PC-3 (cell line): ENCODE results near the gene UBE4B. TPM values are rescaled to one million over a fixed set of nuclear protein-coding genes. Genes with fewer than 3 reads are reported as not detected.

Experiments used
- ATAC-seq: fragments of 200-7000 bp; cut with Tn5 transposase; 2 replicates; pipeline ENCODE4 v1.9.1; 2020; ENCODE audit warnings: mild to moderate bottlenecking, moderate library complexity
- BruUV-seq: library from RNA; stranded (reverse); fragments of 400-500 nt; replicated peaks from 2 replicates; lab custom pipeline; 2021; lab: Mats Ljungman, UMichigan
- CTCF ChIA-PET: fragments of 300-600 bp; sonication (Branson Sonifier 250); formaldehyde crosslinking; loops from one replicate; lab custom pipeline; 2022; ENCODE audit warnings: antibody characterized with exemption; lab: Charles Lee
- POLR2A ChIA-PET: fragments of 300-600 bp; sonication (Branson Sonifier 250); formaldehyde crosslinking; loops from one replicate; lab custom pipeline; 2022; ENCODE audit warnings: antibody characterized with exemption; ENCODE audit not compliant: unreplicated experiment; lab: Charles Lee
- DNase-seq: peaks from one replicate; pipeline ENCODE4 v3.0.0-alpha.2; 2015
- H2AFZ ChIP-seq: fragments of 300-600 bp; sonication (generic); 2 replicates; pipeline ENCODE4 v1.6.0; 2016; ENCODE audit warnings: antibody characterized with exemption, low read length
- H3F3A ChIP-seq: fragments of 300-600 bp; sonication (generic); one replicate; pipeline ENCODE4 v1.6.0; 2017; ENCODE audit warnings: antibody characterized with exemption, low read length, control low read depth, mild to moderate bottlenecking; ENCODE audit not compliant: unreplicated experiment
- H3K27ac ChIP-seq: fragments of 300-600 bp; sonication (generic); 2 replicates; pipeline ENCODE4 v1.5.1; 2016; ENCODE audit warnings: mild to moderate bottlenecking, low read length
- H3K27me3 ChIP-seq: fragments of 300-600 bp; sonication (generic); 2 replicates; pipeline ENCODE4 v1.6.1; 2016; ENCODE audit warnings: low read length, mixed read lengths
- H3K36me3 ChIP-seq: fragments of 300-600 bp; sonication (generic); 2 replicates; pipeline ENCODE4 v1.6.1; 2016; ENCODE audit warnings: low read depth, mixed run types, low read length, mixed read lengths
- H3K4me1 ChIP-seq: fragments of 300-600 bp; sonication (generic); 2 replicates; pipeline ENCODE4 v1.5.1; 2016; ENCODE audit warnings: low read length; ENCODE audit not compliant: insufficient read depth
- H3K4me2 ChIP-seq: fragments of 300-600 bp; sonication (generic); 2 replicates; pipeline ENCODE4 v1.6.0; 2016; ENCODE audit warnings: low read length
- H3K4me3 ChIP-seq: fragments of 300-600 bp; sonication (generic); 2 replicates; pipeline ENCODE4 v1.5.1; 2016; ENCODE audit warnings: mild to moderate bottlenecking, low read length, mixed read lengths
- H3K79me2 ChIP-seq: fragments of 300-600 bp; sonication (generic); 2 replicates; pipeline ENCODE4 v1.6.1; 2017; ENCODE audit warnings: low read length, mixed read lengths
- H3K9ac ChIP-seq: fragments of 300-600 bp; sonication (generic); 2 replicates; pipeline ENCODE4 v1.6.0; 2016; ENCODE audit warnings: mild to moderate bottlenecking, low read length
- H3K9me2 ChIP-seq: fragments of 300-600 bp; sonication (generic); replicated peaks from 2 replicates; pipeline ENCODE4 v1.6.1; 2016; ENCODE audit warnings: mixed run types, low read length, mixed read lengths
- H3K9me3 ChIP-seq: fragments of 300-600 bp; sonication (generic); 2 replicates; pipeline ENCODE4 v1.6.1; 2016; ENCODE audit warnings: low read length, mixed read lengths
- H4K20me1 ChIP-seq: fragments of 300-600 bp; sonication (generic); 2 replicates; pipeline ENCODE4 v1.6.1; 2016; ENCODE audit warnings: low read length, mixed read lengths
- EZH2 ChIP-seq: fragments of 300-600 bp; sonication (generic); IDR thresholded peaks from one replicate; pipeline ENCODE4 v1.6.1; 2017; ENCODE audit warnings: antibody characterized with exemption, mild to moderate bottlenecking, low read length; ENCODE audit not compliant: unreplicated experiment
- EZH2phosphoT487 ChIP-seq: fragments of 300-600 bp; sonication (generic); IDR thresholded peaks from 2 replicates; pipeline ENCODE4 v1.6.1; 2018; ENCODE audit warnings: mild to moderate bottlenecking, antibody characterized with exemption, low read length, borderline replicate concordance
- intact Hi-C: fragments of 100-400 bp; cut with micrococcal nuclease; formaldehyde crosslinking; loops from 2 replicates; pipeline ENCODE4 v1.9.0; 2023
- total RNA-seq: library from RNA; depleted of rRNA; stranded (reverse); fragments of >200 nt; gene quantifications from 2 replicates; pipeline ENCODE4 v1.2.3, GENCODE V29; 2014
- TF ChIP-seq, protein P1 (sequence below): fragments of 300-600 bp; sonication (generic); conservative IDR thresholded peaks from 2 replicates; pipeline ENCODE4 v1.5.1; 2017; ENCODE audit warnings: antibody characterized with exemption, low read depth, mild to moderate bottlenecking, low read length

UBE4B gene
- total RNA-seq, 1 experiment from 2014 or later: 37.9 TPM

DNA sequence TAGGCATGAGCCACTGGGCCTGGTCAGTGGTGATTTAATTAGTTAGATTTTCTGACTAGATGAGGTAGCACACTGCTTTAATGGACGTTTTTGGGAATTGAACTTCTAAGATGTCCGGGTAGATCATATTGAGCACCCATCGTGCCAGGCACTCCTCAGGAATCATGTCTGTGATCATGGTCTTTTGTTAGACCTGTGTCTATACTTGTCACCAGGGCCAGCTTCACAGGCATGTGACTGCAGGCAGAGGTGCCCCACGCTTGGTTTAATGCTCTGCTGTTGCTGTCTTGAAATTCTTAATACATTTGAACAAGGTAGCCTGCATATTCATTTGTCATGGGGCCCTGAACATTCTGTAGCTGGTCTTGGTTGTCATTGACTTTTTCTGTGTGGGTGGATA is 19.6 kb downstream of the UBE4B start:
- Histone ChIP-seq H3K36me3 (0 out of 2 replicates have a peak, but pooled peaks cover 3% of the 10 kb centered on the region), H2AFZ (no peak overlapping the region), H3K4me3 (no peak overlapping the region), H3K9me2 (no peaks in the 10 kb centered on the region), H3K79me2 (peaks cover 86% of the 10 kb centered on the region), H3K4me1 (peaks cover 12% of the 10 kb centered on the region), H3K4me2 (no peak overlapping the region), H3K9me3 (no peaks in the 10 kb centered on the region), H4K20me1 (0 out of 2 replicates have a peak, but pooled peaks cover 3% of the 10 kb centered on the region), H3F3A (no peaks in the 10 kb centered on the region), H3K27me3 (no peaks in the 10 kb centered on the region), H3K27ac (no peak overlapping the region), H3K9ac (no peak overlapping the region)
- no peak for DNase-seq
- ATAC-seq: no peak
- POLR2A ChIA-PET: no interaction called here
- TF ChIP-seq EZH2: no peak
- TF ChIP-seq, protein P1, sequence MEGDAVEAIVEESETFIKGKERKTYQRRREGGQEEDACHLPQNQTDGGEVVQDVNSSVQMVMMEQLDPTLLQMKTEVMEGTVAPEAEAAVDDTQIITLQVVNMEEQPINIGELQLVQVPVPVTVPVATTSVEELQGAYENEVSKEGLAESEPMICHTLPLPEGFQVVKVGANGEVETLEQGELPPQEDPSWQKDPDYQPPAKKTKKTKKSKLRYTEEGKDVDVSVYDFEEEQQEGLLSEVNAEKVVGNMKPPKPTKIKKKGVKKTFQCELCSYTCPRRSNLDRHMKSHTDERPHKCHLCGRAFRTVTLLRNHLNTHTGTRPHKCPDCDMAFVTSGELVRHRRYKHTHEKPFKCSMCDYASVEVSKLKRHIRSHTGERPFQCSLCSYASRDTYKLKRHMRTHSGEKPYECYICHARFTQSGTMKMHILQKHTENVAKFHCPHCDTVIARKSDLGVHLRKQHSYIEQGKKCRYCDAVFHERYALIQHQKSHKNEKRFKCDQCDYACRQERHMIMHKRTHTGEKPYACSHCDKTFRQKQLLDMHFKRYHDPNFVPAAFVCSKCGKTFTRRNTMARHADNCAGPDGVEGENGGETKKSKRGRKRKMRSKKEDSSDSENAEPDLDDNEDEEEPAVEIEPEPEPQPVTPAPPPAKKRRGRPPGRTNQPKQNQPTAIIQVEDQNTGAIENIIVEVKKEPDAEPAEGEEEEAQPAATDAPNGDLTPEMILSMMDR: no peak
- no peak for TF ChIP-seq EZH2phosphoT487
- CTCF ChIA-PET: no interaction called here
- no TSS peak for BruUV-seq
- intact Hi-C loops: no loop called here

DNA sequence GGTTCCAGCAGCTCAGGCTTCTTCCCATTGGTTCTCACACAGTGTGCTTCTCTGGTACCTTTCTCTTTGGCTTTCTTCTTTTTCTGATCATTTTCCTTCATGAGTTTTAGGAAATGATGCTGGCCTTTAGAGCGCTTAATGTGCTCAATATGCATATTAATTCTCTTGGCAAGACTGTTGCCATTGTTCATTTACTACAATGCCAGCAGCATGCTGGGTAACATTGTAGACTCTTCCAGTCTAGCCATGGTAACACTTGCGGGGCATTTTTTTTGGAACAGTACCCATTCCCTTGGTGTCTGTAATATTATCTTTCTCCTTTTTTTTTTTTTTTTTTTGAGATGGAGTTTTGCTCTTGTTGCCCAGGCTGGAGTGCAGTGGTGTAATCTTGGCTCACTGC is 21.7 kb downstream of the UBE4B start:
- Histone ChIP-seq H3K4me1 (peaks cover 12% of the 10 kb centered on the region), H3K36me3 (0 out of 2 replicates have a peak, but pooled peaks cover 3% of the 10 kb centered on the region), H3K9me3 (no peaks in the 10 kb centered on the region), H3K9ac (no peak overlapping the region), H3K9me2 (no peaks in the 10 kb centered on the region), H3K4me2 (no peak overlapping the region), H4K20me1 (0 out of 2 replicates have a peak, but pooled peaks cover 3% of the 10 kb centered on the region), H3K4me3 (no peak overlapping the region), H3K79me2 (peaks cover 85% of the 10 kb centered on the region), H3K27ac (no peak overlapping the region), H3F3A (no peaks in the 10 kb centered on the region), H2AFZ (no peak overlapping the region), H3K27me3 (no peaks in the 10 kb centered on the region)
- intact Hi-C loops: no loop called here
- POLR2A ChIA-PET: no interaction called here
- BruUV-seq: no TSS peak
- ATAC-seq (no peak), DNase-seq (no peak)
- CTCF ChIA-PET: no interaction called here
- TF ChIP-seq, protein P1: no peak
- no peak for TF ChIP-seq EZH2
- no peak for TF ChIP-seq EZH2phosphoT487

- intact Hi-C loops: no loop called here
- no peaks in the 10 kb centered on the region for H4K20me1 ChIP-seq
Observed at GRCh38 chr1:10056599-10056987, 23.8 kb downstream of the UBE4B start.

More at GRCh38 chr1:10056599-10056987, 23.8 kb downstream of the UBE4B start:
- Histone ChIP-seq H3K79me2 (peaks cover 81% of the 10 kb centered on the region), H3K4me1 (peaks cover 12% of the 10 kb centered on the region), H3K27me3 (no peaks in the 10 kb centered on the region), H3K4me3 (no peak overlapping the region), H3K9ac (no peak overlapping the region), H3K9me3 (no peaks in the 10 kb centered on the region), H3K27ac (no peak overlapping the region), H2AFZ (no peak overlapping the region), H3K36me3 (no peaks in the 10 kb centered on the region), H3K9me2 (no peaks in the 10 kb centered on the region), H3F3A (no peaks in the 10 kb centered on the region), H3K4me2 (no peak overlapping the region)
- TF ChIP-seq EZH2: no peak
- TF ChIP-seq, protein P1: no peak
- no peak for TF ChIP-seq EZH2phosphoT487
- ChIA-PET POLR2A (no interaction called here), CTCF (no interaction called here)
- BruUV-seq: no TSS peak
- no peak for ATAC-seq
- no peak for DNase-seq
